ENCODE measurements around the gene ZNF850.
"Not testable (repeated sequence)": the region's sequence is repeated elsewhere in the genome, so short reads cannot be mapped to it uniquely, and the experiment has no call there.

The ZNF850 gene

DNA sequence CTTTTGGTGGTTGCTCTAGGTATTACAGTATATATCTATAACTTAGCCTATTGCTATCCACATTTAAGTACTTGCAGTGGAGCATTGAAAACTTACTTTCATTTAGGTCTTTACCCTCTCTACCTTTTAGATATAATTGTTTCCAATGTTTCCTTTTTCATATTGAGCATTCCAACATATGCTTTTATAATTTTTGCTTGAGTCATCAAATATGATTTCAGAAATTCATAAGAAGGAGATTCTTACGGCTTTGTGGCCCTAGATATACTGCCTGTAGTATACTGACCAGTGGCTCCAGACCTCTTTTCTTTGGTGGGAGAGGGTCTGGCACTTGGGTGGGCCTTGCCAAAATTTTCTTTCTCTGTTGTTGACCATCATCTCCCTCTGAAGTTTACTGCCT, 32.8 kb upstream of the ZNF850 start:
- Histone ChIP-seq H3K27me3 (ENCODE audit: control insufficient read depth in 3 of 3, insufficient read depth in 3 of 3, low read depth in 1 of 3, low read length in 3 of 3) (no peaks in the 10 kb centered on the region), H3K18ac (ENCODE audit: low read length) (no peak overlapping the region), H3K4me1 (ENCODE audit: control insufficient read depth in 2 of 2, insufficient read depth in 1 of 2, low read depth in 1 of 2, low read length in 2 of 2) (no peaks in the 10 kb centered on the region), H4K91ac (ENCODE audit: low read depth, low read length, poor library complexity) (no peak overlapping the region), H2BK12ac (ENCODE audit: low read length) (no peak overlapping the region), H2AK5ac (ENCODE audit: low read depth, low read length) (no peak overlapping the region), H3K36me3 (replicated peaks in 1 of 2; ENCODE audit: control insufficient read depth in 2 of 2, insufficient read depth in 2 of 2, low read length in 2 of 2) (peaks cover 0 to 4% of the 10 kb centered on the region in 2 donors), H4K8ac (ENCODE audit: low read depth, low read length) (no peak overlapping the region), H2BK15ac (ENCODE audit: low read length) (no peak overlapping the region), H3K27ac (replicated peaks; ENCODE audit: low read length) (no peak overlapping the region), H3K4me3 (ENCODE audit: low read length in 2 of 2) (no peak overlapping the region), H2BK120ac (ENCODE audit: low read depth, low read length) (no peak overlapping the region), H3K9me3 (replicated peaks in 1 of 2; ENCODE audit: control insufficient read depth in 2 of 2, insufficient read depth in 1 of 2, low read depth in 1 of 2, low read length in 2 of 2) (peaks cover 12 to 17% of the 10 kb centered on the region in 2 donors), H3K14ac (ENCODE audit: low read length) (no peak overlapping the region), H3K9ac (ENCODE audit: low read depth, low read length, poor library complexity) (no peak overlapping the region), H3K23ac (ENCODE audit: low read depth, low read length, poor library complexity) (no peak overlapping the region), H3K4ac (ENCODE audit: low read length) (no peak overlapping the region), H2BK5ac (ENCODE audit: low read length) (no peak overlapping the region), H3K4me2 (ENCODE audit: insufficient read depth, low read length, poor library complexity, severe bottlenecking) (no peak overlapping the region), H3K79me1 (ENCODE audit: low read depth, low read length) (peaks cover 5% of the 10 kb centered on the region), H2AFZ (ENCODE audit: low read length) (no peak overlapping the region)
- no peak for DNase-seq (ENCODE audit: low spot score)
- no CpG with 5 or more reads among the region's 1 CpG for WGBS, 2 donors (ENCODE audit: extremely low coverage in 2 of 2, insufficient read length in 2 of 2, insufficient replicate concordance in 1 of 2)

DNA sequence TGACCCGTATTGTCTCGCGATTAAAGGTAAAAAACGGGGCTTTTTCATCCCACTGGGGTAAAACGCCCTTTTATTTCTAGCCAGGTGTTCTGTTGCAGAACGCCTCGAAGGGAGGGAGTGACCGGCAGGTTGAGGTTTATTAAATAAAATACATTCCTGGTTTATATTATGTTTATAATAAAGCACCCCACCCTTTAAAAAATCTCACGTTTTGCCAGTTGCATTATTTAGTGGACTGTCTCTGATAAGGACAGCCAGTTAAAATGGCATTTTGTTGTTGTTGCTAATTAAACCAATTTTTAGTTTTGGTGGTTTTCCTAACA, 25.1 kb upstream of the ZNF850 start:
- Histone ChIP-seq H3K14ac (ENCODE audit: low read length) (no peak overlapping the region), H3K9ac (ENCODE audit: low read depth, low read length, poor library complexity) (no peak overlapping the region), H3K18ac (ENCODE audit: low read length) (no peak overlapping the region), H3K4me1 (ENCODE audit: control insufficient read depth in 2 of 2, insufficient read depth in 1 of 2, low read depth in 1 of 2, low read length in 2 of 2) (no peaks in the 10 kb centered on the region), H4K8ac (ENCODE audit: low read depth, low read length) (no peak overlapping the region), H3K27ac (replicated peaks; ENCODE audit: low read length) (no peak overlapping the region), H3K79me1 (ENCODE audit: low read depth, low read length) (peaks cover 1% of the 10 kb centered on the region), H3K27me3 (ENCODE audit: control insufficient read depth in 3 of 3, insufficient read depth in 3 of 3, low read depth in 1 of 3, low read length in 3 of 3) (no peaks in the 10 kb centered on the region), H2BK12ac (ENCODE audit: low read length) (no peak overlapping the region), H2AK5ac (ENCODE audit: low read depth, low read length) (no peak overlapping the region), H4K91ac (ENCODE audit: low read depth, low read length, poor library complexity) (no peak overlapping the region), H2BK15ac (ENCODE audit: low read length) (no peak overlapping the region), H3K9me3 (replicated peaks in 1 of 2; ENCODE audit: control insufficient read depth in 2 of 2, insufficient read depth in 1 of 2, low read depth in 1 of 2, low read length in 2 of 2) (peaks cover 5 to 13% of the 10 kb centered on the region in 2 donors), H3K23ac (ENCODE audit: low read depth, low read length, poor library complexity) (no peak overlapping the region), H3K4me2 (ENCODE audit: insufficient read depth, low read length, poor library complexity, severe bottlenecking) (peak overlapping the region; percentile 62), H2BK120ac (ENCODE audit: low read depth, low read length) (no peak overlapping the region), H3K4ac (ENCODE audit: low read length) (no peak overlapping the region), H3K36me3 (replicated peaks in 1 of 2; ENCODE audit: control insufficient read depth in 2 of 2, insufficient read depth in 2 of 2, low read length in 2 of 2) (peaks cover 0 to 3% of the 10 kb centered on the region in 2 donors), H2AFZ (ENCODE audit: low read length) (no peak overlapping the region), H2BK5ac (ENCODE audit: low read length) (no peak overlapping the region), H3K4me3 (ENCODE audit: low read length in 2 of 2) (peak overlapping the region in 1 of 2 donors; percentile 86)
- WGBS, 2 donors (ENCODE audit: extremely low coverage in 2 of 2, insufficient read length in 2 of 2, insufficient replicate concordance in 1 of 2), result no CpG with 5 or more reads among the region's 9 CpGs
- no peak for DNase-seq (ENCODE audit: low spot score)

DNA sequence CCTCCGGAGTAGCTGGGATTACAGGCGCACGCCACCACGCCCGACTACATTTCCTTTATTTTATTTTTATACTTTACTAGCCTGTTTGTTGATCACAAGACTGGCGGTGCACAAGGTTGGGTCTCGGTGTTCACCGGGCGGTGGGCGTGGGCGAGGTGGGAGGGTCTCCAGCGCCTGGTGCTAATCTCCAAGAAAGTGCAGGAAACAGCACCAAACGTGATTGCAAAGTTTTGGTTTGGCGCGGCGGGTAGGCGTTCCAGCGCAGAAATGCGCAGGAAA, 24.0 kb upstream of the ZNF850 start:
- Histone ChIP-seq H3K27me3 (ENCODE audit: control insufficient read depth in 3 of 3, insufficient read depth in 3 of 3, low read depth in 1 of 3, low read length in 3 of 3) (no peaks in the 10 kb centered on the region), H3K4me3 (ENCODE audit: low read length in 2 of 2) (peak overlapping the region in 1 of 2 donors; percentile 73), H2AFZ (ENCODE audit: low read length) (no peak overlapping the region), H3K9me3 (replicated peaks in 1 of 2; ENCODE audit: control insufficient read depth in 2 of 2, insufficient read depth in 1 of 2, low read depth in 1 of 2, low read length in 2 of 2) (peaks cover 4 to 13% of the 10 kb centered on the region in 2 donors), H2BK5ac (ENCODE audit: low read length) (no peak overlapping the region), H2AK5ac (ENCODE audit: low read depth, low read length) (no peak overlapping the region), H3K4me2 (ENCODE audit: insufficient read depth, low read length, poor library complexity, severe bottlenecking) (no peak overlapping the region), H2BK12ac (ENCODE audit: low read length) (no peak overlapping the region), H4K8ac (ENCODE audit: low read depth, low read length) (no peak overlapping the region), H3K27ac (replicated peaks; ENCODE audit: low read length) (peak overlapping the region; percentile 20), H3K23ac (ENCODE audit: low read depth, low read length, poor library complexity) (no peak overlapping the region), H3K18ac (ENCODE audit: low read length) (no peak overlapping the region), H2BK120ac (ENCODE audit: low read depth, low read length) (no peak overlapping the region), H3K36me3 (replicated peaks in 1 of 2; ENCODE audit: control insufficient read depth in 2 of 2, insufficient read depth in 2 of 2, low read length in 2 of 2) (peaks cover 0 to 1% of the 10 kb centered on the region in 2 donors), H3K14ac (ENCODE audit: low read length) (no peak overlapping the region), H3K4me1 (ENCODE audit: control insufficient read depth in 2 of 2, insufficient read depth in 1 of 2, low read depth in 1 of 2, low read length in 2 of 2) (no peaks in the 10 kb centered on the region), H3K4ac (ENCODE audit: low read length) (no peak overlapping the region), H2BK15ac (ENCODE audit: low read length) (no peak overlapping the region), H4K91ac (ENCODE audit: low read depth, low read length, poor library complexity) (no peak overlapping the region), H3K9ac (ENCODE audit: low read depth, low read length, poor library complexity) (no peak overlapping the region), H3K79me1 (ENCODE audit: low read depth, low read length) (peaks cover 1% of the 10 kb centered on the region)
- WGBS, 2 donors (ENCODE audit: extremely low coverage in 2 of 2, insufficient read length in 2 of 2, insufficient replicate concordance in 1 of 2), result no CpG with 5 or more reads among the region's 19 CpGs
- DNase-seq (ENCODE audit: low spot score), result no peak

- Histone ChIP-seq H3K9ac (ENCODE audit: low read depth, low read length, poor library complexity) (peak overlapping the region; percentile 63), H3K4me2 (ENCODE audit: insufficient read depth, low read length, poor library complexity, severe bottlenecking) (peak overlapping the region; percentile 31), H3K27ac (replicated peaks; ENCODE audit: low read length) (peak overlapping the region; percentile 63), H3K18ac (ENCODE audit: low read length) (peak overlapping the region; percentile 59), H3K9me3 (replicated peaks in 1 of 2; ENCODE audit: control insufficient read depth in 2 of 2, insufficient read depth in 1 of 2, low read depth in 1 of 2, low read length in 2 of 2) (peaks cover 3 to 13% of the 10 kb centered on the region in 2 donors)
- H3K4ac ChIP-seq (ENCODE audit: low read length); H4K8ac ChIP-seq (ENCODE audit: low read depth, low read length); H3K14ac ChIP-seq (ENCODE audit: low read length); H2AK5ac ChIP-seq (ENCODE audit: low read depth, low read length); H4K91ac ChIP-seq (ENCODE audit: low read depth, low read length, poor library complexity); H2AFZ ChIP-seq (ENCODE audit: low read length); H2BK15ac ChIP-seq (ENCODE audit: low read length); H2BK5ac ChIP-seq (ENCODE audit: low read length); DNase-seq (ENCODE audit: low spot score); H3K4me3 ChIP-seq (ENCODE audit: low read length in 2 of 2); H3K4me1 ChIP-seq (ENCODE audit: control insufficient read depth in 2 of 2, insufficient read depth in 1 of 2, low read depth in 1 of 2, low read length in 2 of 2); H2BK120ac ChIP-seq (ENCODE audit: low read depth, low read length); H3K23ac ChIP-seq (ENCODE audit: low read depth, low read length, poor library complexity); H3K36me3 ChIP-seq (replicated peaks in 1 of 2; ENCODE audit: control insufficient read depth in 2 of 2, insufficient read depth in 2 of 2, low read length in 2 of 2); H3K27me3 ChIP-seq (ENCODE audit: control insufficient read depth in 3 of 3, insufficient read depth in 3 of 3, low read depth in 1 of 3, low read length in 3 of 3); H3K79me1 ChIP-seq (ENCODE audit: low read depth, low read length); H2BK12ac ChIP-seq (ENCODE audit: low read length): not testable (repeated sequence)
- no CpG with 5 or more reads among the region's 34 CpGs for WGBS, 2 donors (ENCODE audit: extremely low coverage in 2 of 2, insufficient read length in 2 of 2, insufficient replicate concordance in 1 of 2)
Observed at GRCh38 chr19:36791420-36792141, 19.0 kb upstream of the ZNF850 start.

Measured in neuronal stem cell (in vitro differentiated cells).